GM18870 (cell line): ENCODE results near the gene PTPRM.
"Not testable (repeated sequence)": the region's sequence is repeated elsewhere in the genome, so short reads cannot be mapped to it uniquely, and the experiment has no call there.

ENCODE experiments used
- ATAC-seq: cut with Tn5 transposase; IDR thresholded peaks from one replicate; pipeline ENCODE4 v1.9.1; 2021; ENCODE audit warnings: moderate library complexity; ENCODE audit not compliant: unreplicated experiment

Gene PTPRM

DNA sequence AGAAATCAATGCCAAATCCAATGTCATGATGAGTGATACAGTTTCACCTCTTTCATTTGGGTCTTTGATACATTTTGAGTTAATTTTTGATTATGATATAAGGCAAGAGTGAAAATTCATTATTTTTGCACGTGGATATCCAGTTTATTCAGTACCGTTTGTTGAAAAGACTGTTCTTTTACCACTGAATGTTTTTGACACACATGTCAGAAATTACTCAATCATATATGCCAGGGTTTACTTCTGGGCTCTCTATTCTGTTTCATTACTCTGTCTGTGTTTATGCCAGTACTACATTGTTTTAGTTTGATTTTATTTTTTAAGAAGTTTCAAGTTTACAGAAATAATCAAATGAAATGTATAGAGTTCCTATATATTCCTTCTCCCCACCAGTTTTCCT, 154.4 kb downstream of the PTPRM start:
- no peak for ATAC-seq

DNA sequence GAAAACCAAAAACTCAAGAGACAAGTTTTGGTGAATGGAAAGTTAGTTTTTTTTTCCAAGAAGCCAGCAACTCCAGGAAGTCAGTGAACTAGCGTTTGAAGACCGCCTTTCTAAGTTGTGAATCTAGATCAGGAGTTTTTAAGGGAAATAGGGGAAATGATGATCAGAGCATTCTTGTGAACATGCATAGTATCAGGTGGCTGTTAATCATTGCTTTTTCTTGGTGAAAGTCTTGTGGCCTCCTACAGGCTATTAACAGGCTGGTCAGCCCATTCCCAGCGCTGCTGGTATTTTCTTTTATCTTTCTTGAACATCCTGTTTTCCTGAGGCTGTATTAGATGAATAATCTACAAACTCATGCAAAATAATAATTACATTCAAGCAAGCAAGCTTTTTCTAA, 155.8 kb downstream of the PTPRM start:
- ATAC-seq = no peak

- no peak for ATAC-seq
Observed at GRCh38 chr18:7723558-7723957, 156.4 kb downstream of the PTPRM start.

DNA sequence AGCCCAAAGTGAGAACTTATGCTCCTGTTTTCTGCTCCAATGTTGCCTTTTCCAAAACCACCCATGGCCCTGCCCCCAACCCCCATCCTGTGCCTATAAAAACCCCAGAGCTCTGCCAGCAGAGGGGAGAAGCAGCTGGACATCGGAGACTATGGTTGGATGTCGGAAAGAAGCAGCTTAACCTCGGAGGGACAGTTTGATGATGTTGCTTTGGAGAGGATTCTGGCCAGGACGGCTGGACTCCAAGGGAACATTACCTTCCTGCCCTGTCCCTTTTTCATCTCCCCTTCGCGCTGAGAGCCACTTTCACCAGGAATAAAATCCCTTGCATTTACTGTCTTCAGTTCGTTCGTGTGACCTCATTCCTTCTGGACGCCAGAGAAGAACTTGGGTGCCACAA, 158.4 kb downstream of the PTPRM start:
- no peak for ATAC-seq

DNA sequence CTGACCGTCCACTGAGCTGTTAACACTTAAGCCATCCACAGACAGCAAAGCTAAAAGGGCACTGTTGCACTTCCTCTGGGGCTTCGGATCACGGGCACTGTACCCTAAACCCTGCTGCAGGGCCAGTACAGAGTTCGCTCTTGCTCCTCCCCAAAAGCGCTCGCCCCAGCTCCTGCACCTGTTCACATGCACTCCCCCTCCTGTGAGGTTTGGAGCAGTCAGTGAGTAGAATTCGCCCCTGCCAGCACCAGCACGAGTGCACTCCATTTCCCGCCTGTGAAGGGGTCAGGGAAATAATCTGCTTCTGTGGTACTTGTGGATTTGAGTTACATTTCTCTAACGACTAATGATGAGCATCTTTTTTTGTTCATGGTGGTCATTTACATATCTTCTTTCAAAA, 158.8 kb downstream of the PTPRM start:
- ATAC-seq = no peak

- ATAC-seq = no peak
Observed at GRCh38 chr18:7726522-7726921, 159.4 kb downstream of the PTPRM start.

GRCh38 chr18:7727361-7728076, 160.4 kb downstream of the PTPRM start:
- ATAC-seq = no peak

- no peak for ATAC-seq
Observed at GRCh38 chr18:7728297-7728696, 161.2 kb downstream of the PTPRM start.

- ATAC-seq = no peak
Observed at GRCh38 chr18:7729868-7730267, 162.8 kb downstream of the PTPRM start.

DNA sequence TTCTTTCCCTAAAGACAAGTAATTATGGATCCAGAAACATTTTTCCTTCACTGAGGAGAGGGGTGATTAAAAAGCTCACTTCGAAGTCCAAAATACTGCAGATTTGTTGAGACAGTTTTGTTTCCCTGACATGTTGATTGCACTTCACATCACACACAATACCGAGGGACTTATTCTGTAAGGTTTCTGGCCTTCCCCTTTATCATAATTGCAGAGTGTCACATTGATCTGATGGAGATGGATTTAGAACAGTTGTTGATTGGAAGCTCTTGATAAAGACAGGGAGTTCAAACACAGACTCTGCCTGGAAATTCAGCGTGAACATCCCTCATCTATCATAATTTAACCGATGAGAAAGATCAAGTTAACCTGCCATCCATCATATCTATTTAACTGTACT, 163.6 kb downstream of the PTPRM start:
- no peak for ATAC-seq

GRCh38 chr18:7733642-7734041, 166.5 kb downstream of the PTPRM start:
- ATAC-seq = no peak

GRCh38 chr18:7735196-7735595, 168.1 kb downstream of the PTPRM start:
- no peak for ATAC-seq

GRCh38 chr18:7735626-7736175, 168.6 kb downstream of the PTPRM start:
- no peak for ATAC-seq

DNA sequence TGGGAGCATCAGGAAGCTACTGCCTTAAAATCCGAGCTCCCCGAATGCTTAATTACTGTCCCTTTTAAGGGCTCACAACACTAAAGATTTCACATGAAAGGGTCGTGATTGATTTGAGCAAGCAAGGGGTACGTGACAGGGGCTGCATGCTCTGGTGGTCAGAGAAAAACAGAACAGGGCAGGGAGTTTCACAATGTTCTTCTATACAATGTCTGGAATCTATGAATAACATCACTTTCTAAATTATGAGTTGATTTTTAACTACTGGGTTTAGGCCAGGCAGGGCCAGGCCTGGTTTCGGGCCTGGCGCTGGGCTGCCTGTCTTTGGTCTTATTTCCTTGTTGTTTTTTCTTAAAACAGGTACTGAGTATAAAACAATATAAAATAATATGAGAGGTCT, 169.4 kb downstream of the PTPRM start:
- not testable (repeated sequence) for ATAC-seq

DNA sequence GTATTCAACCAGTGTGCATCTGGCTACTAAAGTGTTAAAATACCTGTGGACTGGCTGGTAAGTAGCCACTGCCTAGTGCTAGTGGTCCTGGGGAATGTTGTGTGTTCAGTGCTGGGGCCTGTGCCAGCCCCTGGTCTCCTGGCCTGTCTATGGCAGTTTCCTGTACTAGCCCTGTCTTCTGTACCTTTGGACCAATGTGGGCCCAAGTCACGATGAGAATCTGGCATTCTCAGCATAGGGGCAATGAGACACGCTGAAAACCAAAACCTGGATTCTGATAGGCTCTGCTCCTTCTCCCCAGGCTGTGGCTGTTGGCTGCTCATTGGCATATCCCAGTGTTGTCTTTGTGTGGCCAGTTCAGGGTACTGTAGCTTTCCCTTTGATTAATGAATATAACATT, 170.4 kb downstream of the PTPRM start:
- no peak for ATAC-seq

DNA sequence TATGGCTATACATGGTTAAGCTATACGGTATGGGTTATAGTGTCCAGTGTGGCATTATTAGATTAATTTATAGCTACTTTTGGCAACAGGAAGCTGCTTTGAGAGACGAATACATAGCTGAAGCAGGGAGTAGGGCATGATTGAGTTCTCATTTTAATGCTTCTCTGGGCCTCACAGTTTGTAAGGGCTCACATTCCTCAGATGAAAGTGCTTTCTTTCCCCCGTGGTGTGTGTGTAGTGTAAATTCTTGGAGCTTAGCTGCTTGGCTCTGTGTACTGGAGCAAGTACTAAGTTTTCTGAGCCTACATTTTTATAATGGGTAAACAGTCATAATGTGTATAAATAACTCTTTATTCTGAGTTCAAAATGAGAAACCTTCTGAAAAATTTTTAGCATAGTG, 173.7 kb downstream of the PTPRM start:
- no peak for ATAC-seq

DNA sequence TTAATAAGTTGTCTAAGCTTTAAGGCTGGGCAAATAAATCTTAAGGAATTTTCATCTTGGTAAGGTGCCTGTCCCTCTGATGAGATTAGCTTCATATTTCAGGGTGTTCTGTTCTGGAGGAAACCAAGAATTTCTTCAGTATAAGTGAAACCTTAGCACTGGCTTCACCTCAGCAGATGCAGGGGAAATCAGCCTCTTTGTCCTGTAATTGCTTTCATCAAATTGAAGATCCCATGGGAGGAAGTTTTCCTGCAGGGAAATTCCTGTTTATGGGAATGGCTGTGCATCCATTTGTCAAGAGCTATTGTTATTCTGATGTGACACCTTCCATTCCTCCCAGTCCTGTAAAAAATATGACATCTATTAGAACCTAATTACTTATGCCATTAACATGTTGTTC, 174.5 kb downstream of the PTPRM start:
- no peak for ATAC-seq

- no peak for ATAC-seq
Observed at GRCh38 chr18:7742224-7742623, 175.1 kb downstream of the PTPRM start.

DNA sequence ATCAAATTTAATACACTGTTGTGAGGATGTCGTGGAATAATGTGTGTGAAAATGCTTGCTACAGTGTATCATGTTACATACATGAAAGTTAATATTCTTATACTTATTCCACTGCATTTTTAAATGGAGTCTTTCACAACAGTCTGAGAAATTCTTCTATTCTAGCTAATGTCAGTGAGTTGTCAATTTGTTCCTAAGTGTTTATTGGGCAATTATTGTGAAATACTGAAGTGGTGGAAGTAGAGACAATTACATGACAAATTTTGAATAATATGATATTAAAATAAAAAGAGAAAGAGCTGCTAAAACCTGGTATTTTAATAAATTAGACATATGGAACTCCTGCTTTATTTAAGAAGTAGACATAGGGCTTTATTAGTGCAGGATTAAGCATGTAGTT, 176.1 kb downstream of the PTPRM start:
- no peak for ATAC-seq

- no peak for ATAC-seq
Observed at GRCh38 chr18:7746106-7746505, 179.0 kb downstream of the PTPRM start.

GRCh38 chr18:7748251-7749007, 181.3 kb downstream of the PTPRM start:
- ATAC-seq = no peak

DNA sequence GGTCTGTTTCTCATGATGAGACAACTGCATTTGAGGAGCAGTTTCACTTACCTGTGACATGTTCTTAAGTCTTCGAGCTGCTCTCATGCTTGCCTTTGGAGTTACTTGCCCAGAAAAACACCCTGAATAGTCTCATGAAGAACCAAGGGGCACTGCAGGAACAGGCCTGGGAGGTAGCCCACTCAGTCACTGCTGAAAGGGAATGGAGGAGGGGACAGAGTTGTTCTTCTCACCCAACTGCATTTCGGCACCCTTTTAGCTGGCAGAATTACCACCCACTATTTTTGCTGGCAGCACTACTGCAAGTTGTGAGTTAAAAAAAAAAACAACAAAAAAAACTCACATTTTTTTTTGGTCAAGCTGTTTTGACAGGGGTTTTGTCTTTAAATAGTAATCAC, 181.9 kb downstream of the PTPRM start:
- ATAC-seq = no peak
